Measurements from ENCODE around the gene TENT4A. TPM values are rescaled to one million over a fixed set of nuclear protein-coding genes. Genes with fewer than 3 reads are reported as not detected.

The TENT4A gene
- total RNA-seq, 1 experiment from 2014 or later, result 25.6 TPM

- Histone ChIP-seq H3K4ac (ENCODE audit: low read depth, low read length) (no peak overlapping the region), H2AK5ac (ENCODE audit: insufficient read length, low read length) (no peak overlapping the region), H2BK20ac (ENCODE audit: low read depth, low read length, poor library complexity, severe bottlenecking) (no peak overlapping the region), H2BK120ac (ENCODE audit: low read depth, low read length, poor library complexity, severe bottlenecking) (no peak overlapping the region), H3K18ac (ENCODE audit: insufficient read length, low read depth, low read length) (no peak overlapping the region), H2AFZ (ENCODE audit: low read length) (no peak overlapping the region), H3K4me1 (ENCODE audit: insufficient read depth, low read length) (no peaks in the 10 kb centered on the region), H3K14ac (ENCODE audit: insufficient read depth, low read length) (no peak overlapping the region), H2BK12ac (ENCODE audit: insufficient read length, low read depth, low read length) (no peak overlapping the region), H3K56ac (ENCODE audit: insufficient read length, low read depth, low read length) (no peak overlapping the region), H3K79me2 (ENCODE audit: insufficient read depth, low read length) (peaks cover 7% of the 10 kb centered on the region; the same call in 1 of the 2 replicates), H4K91ac (ENCODE audit: insufficient read length, low read depth, low read length) (no peak overlapping the region), H3K9me3 (ENCODE audit: control insufficient read depth, low read depth, low read length) (no peaks in the 10 kb centered on the region), H2BK5ac (ENCODE audit: insufficient read length, low read length) (no peak overlapping the region), H3K4me2 (ENCODE audit: insufficient read depth, insufficient read length, low read length) (no peak overlapping the region), H3K27me3 (ENCODE audit: insufficient read depth, low read length) (no peaks in the 10 kb centered on the region), H3K27ac (ENCODE audit: insufficient read length, low read depth, low read length) (no peak overlapping the region), H3K23me2 (ENCODE audit: insufficient read length, low read depth, low read length, poor library complexity, severe bottlenecking) (no peaks in the 10 kb centered on the region), H2BK15ac (ENCODE audit: low read depth, low read length) (no peak overlapping the region), H3K9ac (ENCODE audit: extremely low read depth, insufficient read length, low read length) (no peak overlapping the region), H3T11ph (ENCODE audit: low read length) (no peak overlapping the region), H4K20me1 (ENCODE audit: control insufficient read depth, insufficient read depth, insufficient read length) (no peaks in the 10 kb centered on the region), H3K23ac (ENCODE audit: insufficient read length, low read depth, low read length) (no peak overlapping the region), H3K79me1 (ENCODE audit: insufficient read depth, low read depth, low read length, poor library complexity, severe bottlenecking) (peaks cover 5% of the 10 kb centered on the region), H4K8ac (replicated peaks; ENCODE audit: insufficient read length, low read depth, low read length) (no peak overlapping the region), H4K5ac (ENCODE audit: insufficient read length, low read depth, low read length) (no peak overlapping the region)
- WGBS (ENCODE audit: extremely low coverage, insufficient read length, low lambda C conversion rate), result no CpG with 5 or more reads among the region's 12 CpGs
- Mint-ChIP-seq H3K36me3 (ENCODE audit: insufficient read depth in 1 of 3, low read depth in 3 of 3) (peaks cover 22 to 51% (median 41%) of the 10 kb centered on the region in 3 experiments), H3K9me3 (no peaks in the 10 kb centered on the region), H3K4me3 (no peak overlapping the region), H3K27me3 (ENCODE audit: low read depth) (no peaks in the 10 kb centered on the region), H3K27ac (no peak overlapping the region), H3K4me1 (peaks cover 0 to 2% of the 10 kb centered on the region in 2 experiments; a peak in 1 of 4 replicates)
- TF ChIP-seq CTCF (conservative IDR thresholded peaks at IDR 0.05), result no peak
- DNase-seq, result no peak
These were observed 27.4 kb downstream of the TENT4A start for GRCh38 chr5:6740586-6741150.
